IMR-90 (cell line): ENCODE results near the gene IL4. TPM values are rescaled to one million over a fixed set of nuclear protein-coding genes. Genes with fewer than 3 reads are reported as not detected.

Experiments used
- ATAC-seq: fragments of 200-7000 bp; cut with Tn5 transposase; 2 replicates; pipeline ENCODE4 v1.9.1; 2020; ENCODE audit warnings: low read depth, mild to moderate bottlenecking, moderate library complexity
- BruUV-seq: library from RNA; stranded (reverse); fragments of 400-500 nt; replicated peaks from 2 replicates; lab custom pipeline; 2021; lab: Mats Ljungman, UMichigan
- CTCF ChIA-PET: fragments of 300-600 bp; formaldehyde crosslinking; extraction: SDS; loops from one replicate; lab custom pipeline; 2021; ENCODE audit warnings: antibody characterized with exemption; lab: Yijun Ruan, JAX
- POLR2A ChIA-PET: fragments of 300-600 bp; sonication (Branson Sonifier 250); formaldehyde crosslinking; loops from one replicate; lab custom pipeline; 2022; ENCODE audit warnings: antibody characterized with exemption; ENCODE audit not compliant: unreplicated experiment; lab: Charles Lee
- DNase-seq: peaks from one replicate; pipeline ENCODE4 v3.0.0; 2013
- H2AFZ ChIP-seq: replicated peaks from 2 replicates; pipeline ENCODE3; 2013; ENCODE audit warnings: low read length, mild to moderate bottlenecking; ENCODE audit not compliant: poor library complexity
- H2AK5ac ChIP-seq: 2 replicates; pipeline ENCODE4 v1.6.1; 2013; ENCODE audit warnings: low read depth, low read length, inconsistent platforms
- H2AK9ac ChIP-seq: replicated peaks from 2 replicates; pipeline ENCODE3; 2013; ENCODE audit warnings: mild to moderate bottlenecking, low read depth, low read length, moderate library complexity; ENCODE audit not compliant: poor library complexity
- H2BK120ac ChIP-seq: 2 replicates; pipeline ENCODE4 v1.6.1; 2013; ENCODE audit warnings: low read depth, low read length, inconsistent platforms
- H2BK15ac ChIP-seq: 3 replicates; pipeline ENCODE4 v1.6.1; 2013; ENCODE audit warnings: low read depth, low read length, inconsistent platforms
- H2BK20ac ChIP-seq: 2 replicates; pipeline ENCODE4 v1.6.1; 2013; ENCODE audit warnings: low read depth, mild to moderate bottlenecking, inconsistent platforms, low read length, moderate library complexity
- H2BK5ac ChIP-seq: 2 replicates; pipeline ENCODE4 v1.6.1; 2013; ENCODE audit warnings: mild to moderate bottlenecking, low read depth, low read length, inconsistent platforms; ENCODE audit not compliant: poor library complexity, severe bottlenecking
- H3K14ac ChIP-seq: replicated peaks from 2 replicates; pipeline ENCODE4 v1.6.1; 2013; ENCODE audit warnings: low read depth, low read length, inconsistent platforms
- H3K18ac ChIP-seq: 2 replicates; pipeline ENCODE4 v1.6.1; 2013; ENCODE audit warnings: low read depth, low read length, control low read depth
- H3K23ac ChIP-seq: 2 replicates; pipeline ENCODE4 v1.6.1; 2013; ENCODE audit warnings: low read depth, low read length, inconsistent platforms
- H3K27ac ChIP-seq: 2 replicates; pipeline ENCODE4 v1.5.1; 2013; ENCODE audit warnings: mild to moderate bottlenecking, control low read depth, low read length; ENCODE audit not compliant: insufficient read depth
- H3K27me3 ChIP-seq: 2 replicates; pipeline ENCODE4 v1.6.1; 2013; ENCODE audit warnings: low read length; ENCODE audit not compliant: control insufficient read depth, insufficient read depth
- H3K36me3 ChIP-seq: 2 replicates; pipeline ENCODE4 v1.6.1; 2013; ENCODE audit warnings: low read length, mixed read lengths; ENCODE audit not compliant: control insufficient read depth, insufficient read depth
- H3K4ac ChIP-seq: 2 replicates; pipeline ENCODE4 v1.6.1; 2013; ENCODE audit warnings: low read depth, low read length, inconsistent platforms
- H3K4me1 ChIP-seq: 2 replicates; pipeline ENCODE4 v1.6.1; 2013; ENCODE audit warnings: low read length, mixed read lengths; ENCODE audit not compliant: control insufficient read depth, insufficient read depth
- H3K4me2 ChIP-seq: 2 replicates; pipeline ENCODE4 v1.6.1; 2013; ENCODE audit warnings: low read depth, mild to moderate bottlenecking, control low read depth, low read length, moderate library complexity
- H3K4me3 ChIP-seq: 2 replicates; pipeline ENCODE4 v1.5.1; 2013; ENCODE audit warnings: low read depth, mild to moderate bottlenecking, control low read depth, low read length, moderate library complexity; ENCODE audit not compliant: insufficient read depth
- H3K56ac ChIP-seq: 2 replicates; pipeline ENCODE4 v1.6.1; 2013; ENCODE audit warnings: low read length, inconsistent platforms; ENCODE audit not compliant: insufficient read depth; ENCODE audit errors: extremely low read depth
- H3K79me1 ChIP-seq, 2 experiments: 2 replicates each; pipeline ENCODE4 v1.6.1; 2013; ENCODE audit warnings: low read length in 2 of 2, inconsistent platforms in 1 of 2, low read depth in 1 of 2
- H3K9ac ChIP-seq: 2 replicates; pipeline ENCODE4 v1.6.1; 2013; ENCODE audit warnings: low read depth, low read length, control low read depth
- H3K9me1 ChIP-seq: 2 replicates; pipeline ENCODE4 v1.6.1; 2013; ENCODE audit warnings: low read length, inconsistent platforms; ENCODE audit not compliant: insufficient read depth
- H3K9me3 ChIP-seq: 2 replicates; pipeline ENCODE4 v1.6.1; 2013; ENCODE audit warnings: low read length; ENCODE audit not compliant: control insufficient read depth, insufficient read depth
- H4K20me1 ChIP-seq: 2 replicates; pipeline ENCODE4 v1.6.1; 2013; ENCODE audit warnings: low read length, inconsistent platforms; ENCODE audit not compliant: insufficient read depth
- H4K5ac ChIP-seq: 2 replicates; pipeline ENCODE4 v1.6.1; 2013; ENCODE audit warnings: mild to moderate bottlenecking, low read depth, low read length, control low read depth
- H4K8ac ChIP-seq, 2 experiments: 2 replicates each; pipeline ENCODE4 v1.6.1; 2013; ENCODE audit warnings: low read depth in 2 of 2, low read length in 2 of 2, control low read depth in 1 of 2, inconsistent platforms in 1 of 2
- H4K91ac ChIP-seq: 2 replicates; pipeline ENCODE4 v1.6.1; 2013; ENCODE audit warnings: low read depth, low read length, inconsistent platforms; ENCODE audit not compliant: insufficient read depth
- BHLHE40 ChIP-seq: fragments of 150-350 bp; IDR thresholded peaks from 2 replicates; pipeline ENCODE4 v1.6.1; 2016; ENCODE audit warnings: mild to moderate bottlenecking, low read depth, low read length
- CEBPB ChIP-seq: IDR thresholded peaks from 2 replicates; pipeline ENCODE4 v1.6.1; 2012; ENCODE audit warnings: low read depth, low read length, improper control_type of control experiment
- CHD1 ChIP-seq: IDR thresholded peaks from 2 replicates; pipeline ENCODE4 v1.6.1; 2012; ENCODE audit warnings: low read depth, low read length, improper control_type of control experiment
- CTCF ChIP-seq: conservative IDR thresholded peaks from 2 replicates; pipeline ENCODE4 v1.5.1; 2012; ENCODE audit warnings: mild to moderate bottlenecking, low read depth, low read length, improper control_type of control experiment
- ELK1 ChIP-seq: fragments of 150-350 bp; IDR thresholded peaks from 2 replicates; pipeline ENCODE4 v1.6.1; 2016; ENCODE audit warnings: low read depth, mild to moderate bottlenecking, low read length, moderate library complexity, borderline replicate concordance
- FOS ChIP-seq: fragments of 150-350 bp; IDR thresholded peaks from 2 replicates; pipeline ENCODE4 v1.6.1; 2016; ENCODE audit warnings: low read depth, low read length
- MAFK ChIP-seq: IDR thresholded peaks from 2 replicates; pipeline ENCODE4 v1.6.1; 2012; ENCODE audit warnings: low read depth, low read length, improper control_type of control experiment
- MAZ ChIP-seq: IDR thresholded peaks from 2 replicates; pipeline ENCODE4 v1.6.1; 2012; ENCODE audit warnings: low read depth, mild to moderate bottlenecking, low read length, improper control_type of control experiment, moderate library complexity, borderline replicate concordance
- MXI1 ChIP-seq: IDR thresholded peaks from 2 replicates; pipeline ENCODE4 v1.6.1; 2012; ENCODE audit warnings: low read depth, mild to moderate bottlenecking, low read length, moderate library complexity, borderline replicate concordance
- NFE2L2 ChIP-seq: fragments of 150-350 bp; IDR thresholded peaks from 2 replicates; pipeline ENCODE4 v1.6.1; 2016; ENCODE audit warnings: low read depth, mild to moderate bottlenecking, low read length
- POLR2A ChIP-seq: IDR thresholded peaks from 2 replicates; pipeline ENCODE4 v1.6.1; 2012; ENCODE audit warnings: mild to moderate bottlenecking, low read depth, low read length
- RAD21 ChIP-seq: IDR thresholded peaks from 2 replicates; pipeline ENCODE4 v1.6.1; 2012; ENCODE audit warnings: low read length, improper control_type of control experiment
- RCOR1 ChIP-seq: IDR thresholded peaks from 2 replicates; pipeline ENCODE4 v1.6.1; 2012; ENCODE audit warnings: mild to moderate bottlenecking, low read length, improper control_type of control experiment; ENCODE audit not compliant: insufficient replicate concordance
- RFX5 ChIP-seq: IDR thresholded peaks from 2 replicates; pipeline ENCODE4 v1.8.0; 2012; ENCODE audit warnings: low read depth, mild to moderate bottlenecking, low read length, moderate library complexity
- SMC3 ChIP-seq: fragments of 150-350 bp; IDR thresholded peaks from 2 replicates; pipeline ENCODE4 v1.6.1; 2016; ENCODE audit warnings: low read depth, mild to moderate bottlenecking, antibody characterized with exemption, low read length, moderate library complexity
- USF2 ChIP-seq: fragments of 150-350 bp; IDR thresholded peaks from 2 replicates; pipeline ENCODE4 v1.6.1; 2017; ENCODE audit warnings: mild to moderate bottlenecking, antibody characterized with exemption, low read length, low read depth
- WGBS, 2 experiments: methylation state at CpG; one replicate each; pipeline versions ENCODE4 v1.1.5 to v1.1.7; 2013; ENCODE audit warnings: missing lambda C conversion rate in 2 of 2; ENCODE audit not compliant: insufficient read length in 1 of 2; ENCODE audit errors: extremely low coverage in 2 of 2; 5-methylcytosine and 5-hydroxymethylcytosine counted together
- dilution Hi-C: fragments of 300-500 bp; cut with HindIII; formaldehyde crosslinking; loops from one replicate; pipeline ENCODE4 v1.14.3; 2018; ENCODE audit warnings: low sequenced_read_pairs; ENCODE audit not compliant: unreplicated experiment
- in situ Hi-C: fragments of 300-500 bp; cut with MboI; formaldehyde crosslinking; loops from 3 replicates; pipeline ENCODE4 v1.14.3; 2019; ENCODE audit warnings: low sequenced_read_pairs, inconsistent platforms, mixed read lengths
- intact Hi-C: fragments of 100-400 bp; cut with micrococcal nuclease; formaldehyde crosslinking; loops from 2 replicates; pipeline ENCODE4 v1.10.0; 2022
- polyA plus RNA-seq, 3 experiments: library from polyadenylated mRNA; depleted of rRNA; stranded (reverse); fragments of >200 nt; gene quantifications; 2 replicates each; pipeline ENCODE4 v1.2.3, GENCODE V29; 2012; ENCODE audit warnings: low replicate concordance in 1 of 3
- total RNA-seq: library from RNA; depleted of rRNA; stranded (reverse); fragments of >200 nt; gene quantifications from 2 replicates; pipeline ENCODE4 v1.2.3, GENCODE V29; 2012

Gene IL4
- total and polyA plus RNA-seq, 2 of the 4 experiments (the other 2 are of a cell fraction), result not detected

GRCh38 chr5:132656774-132657355 is 16.9 kb upstream of the IL4 start:
- peak overlapping the region; percentile 60; the same call in 1 of the 2 replicates for H3K4me2 ChIP-seq
- H2AFZ ChIP-seq, result peak overlapping the region; percentile 90
- POLR2A ChIA-PET, result no interaction called here
- DNase-seq, result no peak
- peaks cover 3% of the 10 kb centered on the region; the same call in 1 of the 2 replicates for H3K9me1 ChIP-seq
- H3K27me3 ChIP-seq, result peaks cover 11% of the 10 kb centered on the region; the same call in 1 of the 2 replicates
- H3K18ac ChIP-seq, result no peak overlapping the region
- CTCF ChIA-PET, result interaction anchor here (0.6 kb wide), 1 partner anchor 1516 kb away, joined by 4 read pairs; no protein-coding TSS in a partner anchor
- TF ChIP-seq RFX5 (no peak), CTCF (no peak), RAD21 (no peak), ELK1 (no peak), MXI1 (no peak), FOS (no peak), CHD1 (no peak), USF2 (no peak), SMC3 (no peak), NFE2L2 (no peak), CEBPB (no peak), MAZ (no peak), BHLHE40 (no peak), POLR2A (no peak), MAFK (no peak), RCOR1 (no peak)
- no peak overlapping the region; the same call in 1 of the 2 replicates for H3K14ac ChIP-seq
- H2AK9ac ChIP-seq, result peak overlapping the region; percentile 74
- no peak overlapping the region; the same call in 1 of the 2 replicates for H3K4ac ChIP-seq
- H3K4me3 ChIP-seq, result no peak overlapping the region
- H3K23ac ChIP-seq, result peak overlapping the region; percentile 42; the same call in 1 of the 2 replicates
- WGBS, 2 experiments, result no CpG with 5 or more reads among the region's 12 CpGs
- BruUV-seq, result no TSS peak
- H3K9ac ChIP-seq, result no peak overlapping the region
- no peak for ATAC-seq
- dilution Hi-C loops, result no loop called here
- no peak overlapping the region for H3K27ac ChIP-seq
- no peak overlapping the region for H2BK20ac ChIP-seq
- no peak overlapping the region for H2BK120ac ChIP-seq
- H4K20me1 ChIP-seq, result no peaks in the 10 kb centered on the region
- no peaks in the 10 kb centered on the region for H3K36me3 ChIP-seq
- in situ Hi-C loops, result no loop called here
- 0 out of 2 replicates have a peak overlapping the region, but pooled peaks have one; percentile 56 for H2AK5ac ChIP-seq
- intact Hi-C loops, result no loop called here
- H3K56ac ChIP-seq, result no peak overlapping the region
- no peaks in the 10 kb centered on the region for H3K9me3 ChIP-seq
- no peak overlapping the region for H2BK5ac ChIP-seq
- no peaks in the 10 kb centered on the region for H3K4me1 ChIP-seq
- no peak overlapping the region for H4K91ac ChIP-seq
- H4K5ac ChIP-seq, result no peak overlapping the region
- no peak overlapping the region; a peak in 1 of 4 replicates for H4K8ac ChIP-seq
- H2BK15ac ChIP-seq, result no peak overlapping the region; the same call in 2 of the 3 replicates
- H3K79me1 ChIP-seq, result no peaks in the 10 kb centered on the region
